DND-41 (cell line): Measurements from ENCODE around the gene RAD9A.

Experiments
- EZH2 ChIP-seq: IDR thresholded peaks from 3 replicates; pipeline ENCODE4 v1.6.1; 2012; ENCODE audit warnings: borderline replicate concordance, low read depth, mild to moderate bottlenecking, moderate library complexity, low read length, inconsistent platforms; ENCODE audit not compliant: severe bottlenecking
- TF ChIP-seq, protein P1 (sequence below): IDR thresholded peaks from 2 replicates; pipeline ENCODE4 v1.5.1; 2012; ENCODE audit warnings: borderline replicate concordance, low read length, moderate library complexity, mild to moderate bottlenecking; ENCODE audit not compliant: poor library complexity, severe bottlenecking; ENCODE audit errors: extremely low read depth

GRCh38 chr11:67390947-67391303 is 861 bp upstream of the RAD9A start:
- TF ChIP-seq, protein P1, sequence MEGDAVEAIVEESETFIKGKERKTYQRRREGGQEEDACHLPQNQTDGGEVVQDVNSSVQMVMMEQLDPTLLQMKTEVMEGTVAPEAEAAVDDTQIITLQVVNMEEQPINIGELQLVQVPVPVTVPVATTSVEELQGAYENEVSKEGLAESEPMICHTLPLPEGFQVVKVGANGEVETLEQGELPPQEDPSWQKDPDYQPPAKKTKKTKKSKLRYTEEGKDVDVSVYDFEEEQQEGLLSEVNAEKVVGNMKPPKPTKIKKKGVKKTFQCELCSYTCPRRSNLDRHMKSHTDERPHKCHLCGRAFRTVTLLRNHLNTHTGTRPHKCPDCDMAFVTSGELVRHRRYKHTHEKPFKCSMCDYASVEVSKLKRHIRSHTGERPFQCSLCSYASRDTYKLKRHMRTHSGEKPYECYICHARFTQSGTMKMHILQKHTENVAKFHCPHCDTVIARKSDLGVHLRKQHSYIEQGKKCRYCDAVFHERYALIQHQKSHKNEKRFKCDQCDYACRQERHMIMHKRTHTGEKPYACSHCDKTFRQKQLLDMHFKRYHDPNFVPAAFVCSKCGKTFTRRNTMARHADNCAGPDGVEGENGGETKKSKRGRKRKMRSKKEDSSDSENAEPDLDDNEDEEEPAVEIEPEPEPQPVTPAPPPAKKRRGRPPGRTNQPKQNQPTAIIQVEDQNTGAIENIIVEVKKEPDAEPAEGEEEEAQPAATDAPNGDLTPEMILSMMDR: no peak
- TF ChIP-seq EZH2: no peak
